ENCODE results near the gene CEACAM21.
A peak's percentile ranks its signal among the peaks of the same experiment; 100 is the strongest.

The CEACAM21 gene

GRCh38 chr19:41584260-41584810, 8.4 kb downstream of the CEACAM21 start:
- no peak for DNase-seq (ENCODE audit: low read depth in 2 of 3, low spot score in 2 of 3)

GRCh38 chr19:41584931-41585330, 9.0 kb downstream of the CEACAM21 start:
- DNase-seq (ENCODE audit: low read depth in 2 of 3, low spot score in 2 of 3): no peak

GRCh38 chr19:41586064-41586463, 10.1 kb downstream of the CEACAM21 start:
- DNase-seq (ENCODE audit: low read depth in 2 of 3, low spot score in 2 of 3): no peak

GRCh38 chr19:41587101-41587837, 11.3 kb downstream of the CEACAM21 start:
- DNase-seq (ENCODE audit: low read depth in 2 of 3, low spot score in 2 of 3): no peak

- no peak for DNase-seq (ENCODE audit: low read depth in 2 of 3, low spot score in 2 of 3)
Measured at GRCh38 chr19:41587838-41588210, 11.9 kb downstream of the CEACAM21 start.

GRCh38 chr19:41588497-41589209, 12.7 kb downstream of the CEACAM21 start:
- no peak for DNase-seq (ENCODE audit: low read depth in 2 of 3, low spot score in 2 of 3)

- DNase-seq (ENCODE audit: low read depth in 2 of 3, low spot score in 2 of 3): no peak
Measured at GRCh38 chr19:41589371-41589770, 13.4 kb downstream of the CEACAM21 start.

- no peak for DNase-seq (ENCODE audit: low read depth in 2 of 3, low spot score in 2 of 3)
Measured at GRCh38 chr19:41590936-41591335, 15.0 kb downstream of the CEACAM21 start.

GRCh38 chr19:41591951-41592562, 16.1 kb downstream of the CEACAM21 start:
- DNase-seq (ENCODE audit: low read depth in 2 of 3, low spot score in 2 of 3): no peak

GRCh38 chr19:41595258-41595889, 19.4 kb downstream of the CEACAM21 start:
- peak in 2 of 3 experiments; percentile 23 to 24 for DNase-seq (ENCODE audit: low read depth in 2 of 3, low spot score in 2 of 3)

GRCh38 chr19:41595890-41596280, 19.9 kb downstream of the CEACAM21 start:
- DNase-seq (ENCODE audit: low read depth in 2 of 3, low spot score in 2 of 3): no peak

GRCh38 chr19:41597600-41598041, 21.7 kb downstream of the CEACAM21 start:
- peak in 2 of 3 experiments; percentile 30 to 55 for DNase-seq (ENCODE audit: low read depth in 2 of 3, low spot score in 2 of 3)

- no peak for DNase-seq (ENCODE audit: low read depth in 2 of 3, low spot score in 2 of 3)
Measured at GRCh38 chr19:41599175-41599966, 23.4 kb downstream of the CEACAM21 start.

- no peak for DNase-seq (ENCODE audit: low read depth in 2 of 3, low spot score in 2 of 3)
Measured at GRCh38 chr19:41601771-41602170, 25.8 kb downstream of the CEACAM21 start.

GRCh38 chr19:41604831-41605230, 28.9 kb downstream of the CEACAM21 start:
- DNase-seq (ENCODE audit: low read depth in 2 of 3, low spot score in 2 of 3): no peak

- DNase-seq (ENCODE audit: low read depth in 2 of 3, low spot score in 2 of 3): no peak
Measured at GRCh38 chr19:41606215-41606837, 30.4 kb downstream of the CEACAM21 start.

- DNase-seq (ENCODE audit: low read depth in 2 of 3, low spot score in 2 of 3): no peak
Measured at GRCh38 chr19:41607668-41608067, 31.7 kb downstream of the CEACAM21 start.

GRCh38 chr19:41610789-41611188, 34.8 kb downstream of the CEACAM21 start:
- no peak for DNase-seq (ENCODE audit: low read depth in 2 of 3, low spot score in 2 of 3)

- DNase-seq (ENCODE audit: low read depth in 2 of 3, low spot score in 2 of 3): no peak
Measured at GRCh38 chr19:41612483-41612882, 36.5 kb downstream of the CEACAM21 start.

GRCh38 chr19:41615207-41615606, 39.2 kb downstream of the CEACAM21 start:
- no peak for DNase-seq (ENCODE audit: low read depth in 2 of 3, low spot score in 2 of 3)

Measured in activated CD8-positive, alpha-beta memory T cell treated with anti-CD3 and anti-CD28 coated beads for 48 hours (primary cell).